GM21447 (cell line): Measurements from ENCODE around the gene DNAI1.

Experiments
- ATAC-seq: cut with Tn5 transposase; IDR thresholded peaks from one replicate; pipeline ENCODE4 v1.9.1; 2021; ENCODE audit not compliant: unreplicated experiment

Gene DNAI1

GRCh38 chr9:34540827-34541226 lies 82.2 kb downstream of the DNAI1 start:
- ATAC-seq, result no peak

DNA sequence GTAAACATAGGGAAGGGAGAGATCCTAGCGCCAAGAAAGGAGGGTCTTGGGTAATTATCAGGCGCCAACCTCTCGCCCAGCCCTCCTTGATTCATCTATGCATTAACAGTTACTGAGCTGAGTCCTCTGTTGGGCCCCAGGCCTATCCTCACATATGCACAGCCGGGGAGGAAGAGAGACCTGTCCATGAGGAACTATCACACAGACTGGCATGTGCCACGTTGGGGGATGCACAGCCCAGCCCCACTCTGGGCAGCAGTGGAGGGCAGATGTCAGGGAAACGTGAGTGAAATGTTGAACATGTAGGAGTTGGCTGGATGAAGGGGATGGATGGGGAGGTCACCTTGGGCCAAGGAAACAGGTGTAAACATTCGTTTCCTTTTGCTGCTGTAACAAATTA lies 82.9 kb downstream of the DNAI1 start:
- no peak for ATAC-seq

DNA sequence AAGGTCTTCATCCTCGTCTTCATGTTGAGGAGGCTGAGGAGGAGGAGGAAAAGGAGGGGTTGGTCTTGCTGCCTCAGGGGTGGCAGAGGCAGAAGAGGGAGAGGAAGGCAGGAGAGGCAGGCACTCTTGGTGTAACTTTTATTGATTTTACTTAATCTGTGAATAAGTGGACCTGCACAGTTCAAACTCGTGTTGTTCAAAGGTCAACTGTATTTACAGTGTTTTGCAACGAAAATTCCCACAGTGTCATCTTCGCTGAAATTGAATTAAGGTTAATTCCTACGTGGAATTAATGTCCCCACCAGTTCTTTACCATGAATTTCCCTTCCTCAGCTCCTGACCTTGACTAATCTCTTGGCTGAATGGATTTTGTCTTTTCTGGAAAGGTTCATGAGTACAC lies 85.4 kb downstream of the DNAI1 start:
- ATAC-seq, result no peak

DNA sequence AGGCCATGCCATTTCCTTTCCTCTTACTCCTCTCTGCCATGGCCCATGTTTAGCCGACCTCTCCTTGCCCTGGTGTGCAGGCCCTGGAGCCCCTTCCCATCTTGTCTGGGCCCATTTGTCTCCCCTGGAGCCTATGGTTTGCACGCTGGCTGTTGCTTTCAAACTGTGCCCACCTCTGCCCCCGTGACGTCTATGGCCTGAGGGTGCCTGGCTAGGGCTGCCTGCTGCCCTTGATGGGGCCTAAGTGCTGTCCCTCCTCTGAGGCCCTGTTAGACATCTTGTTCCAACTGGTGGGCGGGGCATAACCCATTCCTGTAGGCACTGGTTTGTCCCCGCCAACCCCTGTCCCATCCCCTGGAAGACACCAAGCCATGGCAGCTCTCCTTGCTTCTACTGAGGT lies 86.9 kb downstream of the DNAI1 start:
- ATAC-seq, result no peak

DNA sequence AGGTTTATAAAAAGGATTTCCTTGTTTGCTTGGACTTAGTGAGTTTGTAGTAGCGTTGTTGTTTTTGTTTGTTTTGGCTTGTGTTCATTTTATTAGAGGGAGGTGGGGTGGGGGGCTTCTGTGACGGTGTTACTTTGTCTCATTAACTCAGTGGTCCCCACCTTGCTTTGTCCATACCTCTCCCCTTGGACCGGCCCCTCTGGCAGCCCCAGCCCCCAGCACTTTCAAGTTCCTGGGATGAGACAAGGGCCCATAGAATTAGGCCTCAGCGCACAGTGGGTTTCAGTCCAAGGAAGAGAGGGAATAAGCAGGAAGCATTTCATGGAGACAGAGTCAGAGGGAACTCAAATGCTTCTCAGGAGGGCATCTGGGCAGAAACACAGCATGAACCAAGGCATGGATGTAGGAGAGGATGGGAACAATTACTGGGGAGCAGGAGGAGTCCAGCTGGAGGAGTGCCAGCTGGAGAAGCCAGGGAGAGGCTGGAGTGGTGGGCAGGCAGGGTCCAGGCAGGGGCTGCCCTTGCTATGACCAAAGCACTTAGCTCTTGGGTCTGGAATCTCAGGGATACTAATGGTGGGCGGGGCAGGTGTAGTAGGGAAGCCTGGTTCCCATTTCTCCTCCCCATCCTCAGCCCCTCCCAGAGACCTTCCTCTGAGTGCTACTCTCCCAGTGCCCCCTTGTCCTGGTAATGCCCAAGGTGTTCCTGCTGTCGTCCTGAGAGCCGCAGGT lies 87.7 kb downstream of the DNAI1 start:
- no peak for ATAC-seq

- no peak for ATAC-seq
Observed at GRCh38 chr9:34546834-34547827, 88.5 kb downstream of the DNAI1 start.

GRCh38 chr9:34547960-34548611 lies 89.5 kb downstream of the DNAI1 start:
- no peak for ATAC-seq

DNA sequence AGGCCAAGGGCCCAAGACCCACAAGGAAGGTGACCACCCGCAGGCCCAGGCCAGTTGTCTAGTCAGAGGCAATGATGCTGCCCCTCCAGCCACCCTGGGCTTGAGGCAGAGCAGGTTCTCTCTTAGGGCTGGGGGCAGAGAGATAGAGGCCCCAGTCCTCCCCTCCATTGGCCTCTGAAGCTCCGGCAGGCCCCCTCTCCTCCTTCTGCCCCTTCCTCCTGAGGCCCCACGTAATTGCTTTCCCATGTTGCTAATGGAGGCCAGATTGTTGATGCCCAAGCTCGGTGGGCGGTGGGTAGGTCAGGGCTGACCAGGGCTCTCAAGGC lies 90.8 kb downstream of the DNAI1 start:
- no peak for ATAC-seq

- ATAC-seq, result no peak
Observed at GRCh38 chr9:34550016-34550680, 91.5 kb downstream of the DNAI1 start.

GRCh38 chr9:34550681-34551270 lies 92.2 kb downstream of the DNAI1 start:
- no peak for ATAC-seq

DNA sequence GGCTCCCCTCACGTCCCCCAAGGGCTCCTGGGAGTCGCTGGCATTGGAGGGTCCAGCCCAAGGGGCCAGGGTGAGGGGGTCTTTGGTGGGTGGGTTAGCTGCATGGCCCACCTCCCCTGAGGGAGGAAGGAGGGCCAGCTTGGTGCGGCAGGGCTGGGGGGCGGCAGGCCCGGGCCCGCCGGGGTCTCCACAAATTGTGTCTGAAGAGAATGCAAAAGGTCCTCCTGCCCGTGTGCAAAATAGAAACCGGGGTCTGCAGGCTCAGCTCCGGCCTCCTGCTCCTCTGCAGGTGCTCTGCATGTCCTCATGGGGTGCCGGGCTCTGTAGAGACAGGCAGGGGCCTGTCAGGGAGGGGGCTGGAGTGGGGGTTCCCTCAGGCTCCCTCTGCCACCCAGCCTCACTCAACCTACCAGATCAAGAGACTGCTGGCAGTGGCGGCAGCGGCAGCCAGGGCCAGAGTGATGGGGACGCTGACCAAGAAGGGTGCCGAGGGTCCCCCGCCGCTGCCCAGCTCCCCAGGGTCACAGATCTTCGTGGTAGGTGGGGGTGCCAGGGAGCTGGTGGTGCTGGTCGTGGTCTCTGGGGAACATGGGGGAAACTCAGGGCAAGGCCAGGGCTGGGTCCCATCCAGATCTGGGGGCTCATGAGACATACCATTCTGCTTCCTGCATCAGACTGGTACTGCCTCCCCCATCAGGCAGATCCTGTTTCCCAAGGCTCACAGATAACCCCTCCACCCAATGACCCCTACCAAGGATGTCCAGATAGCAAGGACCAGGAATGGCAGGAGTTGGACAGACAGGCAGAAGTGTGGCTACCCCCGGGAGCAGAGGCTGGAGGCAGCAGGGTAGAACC lies 93.4 kb downstream of the DNAI1 start:
- ATAC-seq, result no peak

DNA sequence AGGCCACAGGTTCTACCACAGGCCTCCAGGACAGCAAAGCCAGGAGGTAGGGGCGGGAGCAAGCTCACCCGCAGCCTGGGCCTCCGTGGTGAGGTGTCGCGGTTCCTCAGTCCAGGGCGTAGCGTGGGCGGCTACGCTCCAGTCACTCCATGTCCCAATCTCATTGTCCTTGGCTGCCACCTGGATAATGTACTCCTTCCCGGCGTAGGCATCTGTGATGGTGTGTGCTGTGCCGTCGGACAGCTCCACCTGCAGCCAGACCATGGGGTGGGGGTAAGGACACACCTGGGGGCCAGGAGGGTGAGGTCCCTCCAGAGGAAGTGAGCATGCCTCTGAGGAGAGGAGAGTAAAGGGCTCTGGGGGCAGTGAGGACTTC lies 94.0 kb downstream of the DNAI1 start:
- no peak for ATAC-seq

- no peak for ATAC-seq
Observed at GRCh38 chr9:34552986-34553385, 94.4 kb downstream of the DNAI1 start.

DNA sequence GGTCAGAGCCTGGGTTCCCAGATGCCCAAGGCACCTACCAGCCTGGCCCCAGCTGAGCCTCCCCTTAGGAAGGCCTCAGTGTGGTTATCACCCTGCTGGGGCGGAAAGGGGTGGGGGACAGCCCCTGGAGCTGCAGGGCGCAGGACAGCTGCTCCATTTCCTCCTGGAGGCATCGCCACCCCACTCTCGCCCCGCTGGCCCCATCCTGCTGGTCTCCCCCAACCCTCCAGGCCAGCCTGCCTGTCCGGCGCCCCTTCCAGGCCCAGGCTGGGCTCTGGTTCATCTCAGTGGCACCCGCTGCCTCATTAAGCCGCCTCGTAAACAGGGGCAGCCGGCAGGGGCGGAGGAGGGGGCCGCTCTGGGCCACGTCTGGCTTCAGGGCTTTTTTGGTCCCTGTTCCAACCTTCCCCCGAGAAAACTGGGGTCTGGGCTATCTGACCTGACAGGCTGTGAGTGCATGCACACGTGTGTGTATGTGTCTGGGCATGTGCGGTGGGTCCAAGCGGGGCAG lies 95.0 kb downstream of the DNAI1 start:
- no peak for ATAC-seq

- ATAC-seq, result no peak
Observed at GRCh38 chr9:34554211-34555001, 95.8 kb downstream of the DNAI1 start.

DNA sequence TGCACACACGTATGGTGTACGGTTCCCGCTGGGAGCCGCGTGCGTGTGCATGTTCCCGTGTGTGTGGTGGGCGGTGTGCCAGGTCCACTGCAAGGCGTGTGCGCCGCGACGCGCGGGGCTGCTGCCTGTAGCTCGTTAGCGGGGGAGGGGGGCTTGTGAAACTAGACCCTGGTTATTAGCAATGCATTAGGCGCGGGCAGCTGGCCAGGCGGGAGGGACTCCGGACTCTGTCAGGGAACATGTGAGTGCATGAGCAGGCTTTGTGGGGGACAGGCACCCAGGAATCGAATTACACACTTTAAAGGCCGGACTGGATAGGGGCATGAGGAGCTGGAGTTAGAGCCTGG lies 96.4 kb downstream of the DNAI1 start:
- ATAC-seq, result no peak

DNA sequence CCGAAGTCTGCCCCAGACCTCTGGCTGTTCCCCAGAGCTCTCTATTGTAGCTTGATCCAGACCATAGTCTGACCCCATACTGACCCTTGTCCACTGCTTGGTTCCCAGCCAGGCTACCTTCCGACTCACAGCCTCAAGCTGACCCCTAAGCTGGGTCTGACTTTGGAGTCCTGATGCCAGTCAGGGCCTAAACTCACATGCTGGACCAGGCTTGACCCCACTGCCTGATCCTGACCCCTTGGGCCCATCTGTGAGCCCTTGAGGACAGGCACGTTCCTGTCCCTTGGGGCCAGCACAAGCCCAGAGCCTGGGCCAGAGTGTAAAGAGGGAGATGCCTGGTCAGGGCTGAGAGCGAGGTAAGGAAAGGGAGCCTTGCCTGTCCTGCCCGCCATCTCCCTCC lies 96.9 kb downstream of the DNAI1 start:
- no peak for ATAC-seq

DNA sequence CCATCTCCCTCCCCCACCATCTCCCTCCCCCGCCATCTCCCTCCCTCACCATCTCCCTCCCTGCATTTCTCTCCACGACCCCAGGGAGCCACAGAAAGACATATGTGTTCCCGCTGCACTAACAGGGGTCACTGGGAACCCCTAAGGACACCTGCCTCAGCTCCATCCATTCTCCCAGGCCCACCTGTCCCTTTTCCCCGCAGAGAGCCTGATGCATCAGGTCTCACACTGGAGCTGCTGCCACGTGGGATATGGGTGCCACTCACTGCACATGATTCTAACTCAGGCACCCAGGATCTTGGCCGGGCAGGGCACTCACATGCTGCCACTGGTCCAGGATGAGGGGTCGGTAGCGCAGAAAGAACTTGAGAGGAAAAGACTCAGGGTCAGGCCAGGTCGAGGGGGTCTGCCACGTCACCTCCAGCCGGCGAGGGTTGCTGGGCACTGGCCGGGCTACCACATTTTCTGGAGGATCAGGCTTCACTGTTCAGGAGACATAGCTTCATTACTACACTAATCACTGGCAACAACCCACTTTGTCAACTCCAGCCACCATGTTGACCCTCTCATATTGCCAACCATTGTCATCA lies 97.4 kb downstream of the DNAI1 start:
- no peak for ATAC-seq

DNA sequence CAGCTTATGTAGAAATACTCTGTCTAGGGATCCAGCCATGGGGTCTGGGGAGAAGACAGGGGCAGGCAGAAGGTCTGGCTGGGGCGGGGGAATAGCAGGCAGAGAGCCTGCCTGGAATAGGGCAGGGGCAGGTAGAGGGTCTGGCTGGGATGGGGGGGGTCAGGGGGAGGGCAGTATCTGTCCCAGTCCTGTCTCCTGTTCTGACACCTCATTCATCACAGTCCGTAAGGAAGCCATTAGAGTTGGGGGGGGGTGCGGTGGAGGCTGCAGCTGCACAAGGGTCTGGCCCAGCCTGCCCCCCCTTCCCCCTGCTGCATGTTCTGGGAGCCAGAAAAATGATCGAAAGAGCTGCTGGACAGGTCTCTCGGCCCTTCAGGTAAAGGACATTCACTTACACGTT lies 98.3 kb downstream of the DNAI1 start:
- ATAC-seq, result no peak
